Lower lobe of right lung (tissue), 2 donors: ENCODE measurements around the gene RNF207. TPM values are rescaled to one million over a fixed set of nuclear protein-coding genes. Genes with fewer than 3 reads are reported as not detected.

Experiments used
- ATAC-seq, 2 donors: fragments of 200-7000 bp; cut with Tn5 transposase; one replicate each; pipeline ENCODE4 v1.9.1; 2020 to 2022; ENCODE audit warnings: mild to moderate bottlenecking in 2 of 2, moderate library complexity in 2 of 2
- DNase-seq: peaks from one replicate; pipeline ENCODE4 v3.0.0-alpha.2; 2020
- H3K27ac ChIP-seq: fragments of 200-600 bp; one replicate; pipeline ENCODE4 v1.8.0; 2022
- H3K27me3 ChIP-seq: fragments of 200-600 bp; one replicate; pipeline ENCODE4 v1.8.0; 2022; ENCODE audit warnings: low read depth
- H3K36me3 ChIP-seq: fragments of 200-600 bp; one replicate; pipeline ENCODE4 v1.8.0; 2022; ENCODE audit warnings: mild to moderate bottlenecking
- H3K4me1 ChIP-seq: fragments of 200-600 bp; one replicate; pipeline ENCODE4 v1.8.0; 2022
- H3K4me3 ChIP-seq: fragments of 200-600 bp; one replicate; pipeline ENCODE4 v1.8.0; 2022; ENCODE audit warnings: mild to moderate bottlenecking
- H3K9me3 ChIP-seq: fragments of 200-600 bp; one replicate; pipeline ENCODE4 v1.8.0; 2022
- CTCF ChIP-seq: fragments of 200-600 bp; IDR thresholded peaks from one replicate; pipeline ENCODE4 v1.8.0; 2022; ENCODE audit warnings: antibody characterized with exemption, mild to moderate bottlenecking
- intact Hi-C: fragments of 100-400 bp; cut with DNase I; formaldehyde crosslinking; loops from one replicate; pipeline ENCODE4 v1.11.0; 2022
- total RNA-seq: library from RNA; stranded (reverse); fragmentation: NEBNext Ultra II Directional; extraction: Animal tissue kit (Norgen Biotek cat#: 25700); gene quantifications from one replicate; pipeline ENCODE4 v1.2.1, GENCODE V29; 2021
- donor health status: DM: no; HTN: yes; CAD: no; lungs with severe emphysema.

The RNF207 gene
- total RNA-seq, 1 donor from 2014 or later = 14.0 TPM

- Histone ChIP-seq H3K27ac (no peak overlapping the region), H3K9me3 (no peaks in the 10 kb centered on the region), H3K27me3 (peaks cover 92% of the 10 kb centered on the region), H3K36me3 (no peaks in the 10 kb centered on the region), H3K4me1 (peaks cover 30% of the 10 kb centered on the region), H3K4me3 (no peak overlapping the region)
- peak; percentile 80 for TF ChIP-seq CTCF
- DNase-seq (peak; percentile 86), ATAC-seq (peak; percentile 85 to 90)
- intact Hi-C loops = no loop called here
These were observed 39.4 kb downstream of the RNF207 start for GRCh38 chr1:6245086-6245868.

GRCh38 chr1:6245869-6246496 is 40.1 kb downstream of the RNF207 start:
- peaks cover 90% of the 10 kb centered on the region for H3K27me3 ChIP-seq
- peak; percentile 5 to 15 for ATAC-seq
- H3K4me1 ChIP-seq = peaks cover 30% of the 10 kb centered on the region
- no peak for TF ChIP-seq CTCF
- no peaks in the 10 kb centered on the region for H3K36me3 ChIP-seq
- H3K4me3 ChIP-seq = no peak overlapping the region
- intact Hi-C loops = no loop called here
- H3K27ac ChIP-seq = no peak overlapping the region
- no peaks in the 10 kb centered on the region for H3K9me3 ChIP-seq
- no peak for DNase-seq

- ATAC-seq (peak; percentile 75 to 80), DNase-seq (peak; percentile 87)
- peak; percentile 92 for TF ChIP-seq CTCF
- H3K4me3 ChIP-seq = no peak overlapping the region
- peaks cover 90% of the 10 kb centered on the region for H3K27me3 ChIP-seq
- H3K4me1 ChIP-seq = peaks cover 27% of the 10 kb centered on the region
- H3K36me3 ChIP-seq = no peaks in the 10 kb centered on the region
- H3K9me3 ChIP-seq = no peaks in the 10 kb centered on the region
- intact Hi-C loops = no loop called here
- H3K27ac ChIP-seq = no peak overlapping the region
These were observed 40.9 kb downstream of the RNF207 start for GRCh38 chr1:6246497-6247467.

- Histone ChIP-seq H3K9me3 (no peaks in the 10 kb centered on the region), H3K27ac (no peak overlapping the region), H3K27me3 (peaks cover 82% of the 10 kb centered on the region), H3K36me3 (peaks cover 2% of the 10 kb centered on the region), H3K4me3 (no peak overlapping the region), H3K4me1 (peaks cover 22% of the 10 kb centered on the region)
- intact Hi-C loops = no loop called here
- ATAC-seq (no peak), DNase-seq (no peak)
- TF ChIP-seq CTCF = no peak
These were observed 41.7 kb downstream of the RNF207 start for GRCh38 chr1:6247651-6248050.

- no peak for TF ChIP-seq CTCF
- intact Hi-C loops = no loop called here
- Histone ChIP-seq H3K27ac (no peak overlapping the region), H3K4me3 (no peak overlapping the region), H3K27me3 (peaks cover 76% of the 10 kb centered on the region), H3K36me3 (peaks cover 4% of the 10 kb centered on the region), H3K4me1 (peaks cover 22% of the 10 kb centered on the region), H3K9me3 (no peaks in the 10 kb centered on the region)
- no peak for ATAC-seq
- no peak for DNase-seq
These were observed 42.4 kb downstream of the RNF207 start for GRCh38 chr1:6248161-6248776.
